Ovary (tissue), 3 donors: Measurements from ENCODE around the gene HELB.

ENCODE experiments used
- CTCF ChIP-seq, 3 donors: fragments of 450-650 bp in 2 of 3; fragments of 200-600 bp in 1 of 3; IDR thresholded peaks; one replicate each; pipeline versions ENCODE4 v1.5.1 to v1.8.0; 2016 to 2022; ENCODE audit warnings: antibody characterized with exemption in 3 of 3, mild to moderate bottlenecking in 1 of 3
- POLR2A ChIP-seq: fragments of 450-650 bp; IDR thresholded peaks from one replicate; pipeline ENCODE4 v1.6.1; 2017; ENCODE audit warnings: antibody characterized with exemption, mild to moderate bottlenecking, moderate library complexity
- donor health status: DM: no; HTN: no; CAD: no.

GRCh38 chr12:66269757-66270383 lies 32.4 kb upstream of the HELB start:
- TF ChIP-seq CTCF (IDR thresholded peaks at IDR 0.05) (no peak), POLR2A (no peak)
